ENCODE measurements around the gene CDH22.

DNA sequence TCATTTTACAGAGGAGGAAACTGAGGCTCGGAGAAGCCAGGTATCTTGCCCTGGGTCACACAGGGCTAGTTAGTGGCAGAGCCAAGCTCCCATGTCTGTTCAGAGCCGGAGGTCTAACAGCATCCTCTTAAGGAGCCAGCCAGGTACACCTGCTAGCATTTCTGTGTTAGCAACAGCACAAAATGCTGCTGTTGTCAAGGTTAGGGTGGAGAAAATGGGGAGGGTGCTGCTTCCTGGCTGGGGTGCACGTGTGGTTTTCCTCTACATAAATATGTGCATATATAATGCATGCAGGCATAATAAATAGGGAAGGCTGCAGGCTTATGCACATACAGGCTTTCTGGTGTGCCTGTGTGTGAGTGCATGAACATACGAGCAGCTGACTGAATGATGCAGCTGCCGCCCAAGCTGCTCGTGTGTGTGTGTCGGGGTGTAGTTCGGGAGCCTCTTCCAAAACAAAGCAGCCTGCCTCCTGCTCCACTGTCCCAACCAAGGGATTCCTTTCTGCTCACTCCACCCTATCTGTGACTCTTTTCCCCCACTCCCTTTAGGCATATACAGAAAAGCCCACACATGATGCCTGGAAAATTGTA is 103.6 kb downstream of the CDH22 start:
- TF ChIP-seq, protein P1, sequence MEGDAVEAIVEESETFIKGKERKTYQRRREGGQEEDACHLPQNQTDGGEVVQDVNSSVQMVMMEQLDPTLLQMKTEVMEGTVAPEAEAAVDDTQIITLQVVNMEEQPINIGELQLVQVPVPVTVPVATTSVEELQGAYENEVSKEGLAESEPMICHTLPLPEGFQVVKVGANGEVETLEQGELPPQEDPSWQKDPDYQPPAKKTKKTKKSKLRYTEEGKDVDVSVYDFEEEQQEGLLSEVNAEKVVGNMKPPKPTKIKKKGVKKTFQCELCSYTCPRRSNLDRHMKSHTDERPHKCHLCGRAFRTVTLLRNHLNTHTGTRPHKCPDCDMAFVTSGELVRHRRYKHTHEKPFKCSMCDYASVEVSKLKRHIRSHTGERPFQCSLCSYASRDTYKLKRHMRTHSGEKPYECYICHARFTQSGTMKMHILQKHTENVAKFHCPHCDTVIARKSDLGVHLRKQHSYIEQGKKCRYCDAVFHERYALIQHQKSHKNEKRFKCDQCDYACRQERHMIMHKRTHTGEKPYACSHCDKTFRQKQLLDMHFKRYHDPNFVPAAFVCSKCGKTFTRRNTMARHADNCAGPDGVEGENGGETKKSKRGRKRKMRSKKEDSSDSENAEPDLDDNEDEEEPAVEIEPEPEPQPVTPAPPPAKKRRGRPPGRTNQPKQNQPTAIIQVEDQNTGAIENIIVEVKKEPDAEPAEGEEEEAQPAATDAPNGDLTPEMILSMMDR (IDR thresholded peaks at IDR 0.05), result no peak
- no peak for TF ChIP-seq POLR2A (IDR thresholded peaks at IDR 0.05)
